GM23338 (cell line): ENCODE data around the gene DHRS7B.
"Not testable (repeated sequence)": the region's sequence is repeated elsewhere in the genome, so short reads cannot be mapped to it uniquely, and the experiment has no call there.

Source experiments
- CTCF ChIP-seq, 2 experiments: fragments of 200-600 bp in 1 of 2; sonication (generic) in 1 of 2; conservative IDR thresholded peaks; 2 replicates each; pipeline versions ENCODE4 v1.5.1 to v1.6.1; 2016 to 2017; ENCODE audit warnings: antibody characterized with exemption in 2 of 2, low read depth in 2 of 2, mild to moderate bottlenecking in 2 of 2, moderate library complexity in 1 of 2
- POLR2AphosphoS5 ChIP-seq: IDR thresholded peaks from 2 replicates; pipeline ENCODE4 v1.6.1; 2016; ENCODE audit warnings: antibody characterized with exemption, low read depth

- not testable (repeated sequence) for TF ChIP-seq POLR2AphosphoS5; CTCF (conservative IDR thresholded peaks at IDR 0.05; ENCODE audit: low read depth in 2 of 2)
These were observed 65.7 kb downstream of the DHRS7B start for GRCh38 chr17:21192414-21192813.
